Kidney (tissue), 14 donors: ENCODE data around the gene ZNF618. TPM values are rescaled to one million over a fixed set of nuclear protein-coding genes. Genes with fewer than 3 reads are reported as not detected.
"Not testable (repeated sequence)": the region's sequence is repeated elsewhere in the genome, so short reads cannot be mapped to it uniquely, and the experiment has no call there.

ENCODE experiments used
- DNase-seq, 5 donors: peaks; one replicate each; pipeline ENCODE4 v3.0.0-alpha.2; 2013 to 2020
- FAIRE-seq: peaks from 2 replicates; lab custom pipeline; 2012; peaks lifted over from hg19 to GRCh38; lab: Jason Lieb, UNC
- H3K27ac ChIP-seq, 2 donors: one replicate each; pipeline ENCODE4 v1.7.0; 2013; ENCODE audit warnings: low read depth in 2 of 2, low read length in 2 of 2, inconsistent platforms in 1 of 2
- H3K27me3 ChIP-seq: one replicate; pipeline ENCODE4 v1.7.1; 2013; ENCODE audit warnings: low read length, inconsistent platforms; ENCODE audit not compliant: control insufficient read depth, insufficient read depth
- H3K36me3 ChIP-seq, 3 donors: one replicate each; pipeline versions ENCODE4 v1.7.0 to v1.7.1; 2013; ENCODE audit warnings: low read length in 3 of 3, control low read depth in 1 of 3, inconsistent platforms in 1 of 3; ENCODE audit not compliant: insufficient read depth in 3 of 3, control insufficient read depth in 2 of 3
- H3K4me1 ChIP-seq, 3 donors: one replicate each; pipeline versions ENCODE4 v1.7.0 to v1.7.1; 2013; ENCODE audit warnings: low read length in 3 of 3, inconsistent platforms in 1 of 3, low read depth in 1 of 3; ENCODE audit not compliant: control insufficient read depth in 2 of 3, insufficient read depth in 2 of 3
- H3K4me3 ChIP-seq, 3 donors: one replicate each; pipeline versions ENCODE4 v1.7.0 to v1.8.1; 2013; ENCODE audit warnings: low read length in 3 of 3, control low read depth in 1 of 3, inconsistent platforms in 1 of 3
- H3K9ac ChIP-seq, 3 donors: one replicate each; pipeline versions ENCODE4 v1.7.0 to v1.7.1; 2013; ENCODE audit warnings: low read length in 3 of 3, control low read depth in 1 of 3, inconsistent platforms in 1 of 3
- H3K9me3 ChIP-seq, 3 donors: one replicate each; pipeline versions ENCODE4 v1.7.0 to v1.7.1; 2013; ENCODE audit warnings: low read length in 3 of 3, control low read depth in 1 of 3, inconsistent platforms in 1 of 3; ENCODE audit not compliant: control insufficient read depth in 2 of 3, insufficient read depth in 1 of 3
- intact Hi-C: fragments of 100-400 bp; cut with DNase I; formaldehyde crosslinking; loops from one replicate; pipeline ENCODE4 v1.11.1; 2022
- polyA plus RNA-seq: library from polyadenylated mRNA; stranded (reverse); fragments of 350-450 nt; fragmentation: Illumina TruSeq; extraction: RNeasy Lipid Tissue Mini Kit (QIAGEN cat#74804); gene quantifications from one replicate; pipeline ENCODE4 v1.2.3, GENCODE V29; 2014; ENCODE audit warnings: low read depth, low replicate concordance; ENCODE audit not compliant: insufficient read depth
- total RNA-seq: library from RNA; stranded (reverse); fragmentation: NEBNext Ultra II Directional; extraction: Animal tissue kit (Norgen Biotek cat#: 25700); gene quantifications from one replicate; pipeline ENCODE4 v1.2.1, GENCODE V29; 2021
- TF ChIP-seq, protein P1 (sequence below): IDR thresholded peaks from 3 replicates; pipeline ENCODE4 v1.5.1; 2012; ENCODE audit warnings: mild to moderate bottlenecking, moderate library complexity, borderline replicate concordance; ENCODE audit not compliant: insufficient read depth; ENCODE audit errors: extremely low read depth
- donor health status: control.
- donor health status: control.
- donor health status: control.
- donor health status: control.
- donor health status: control.
- donor health status: DM: yes; HTN: yes; CAD: no.
- donor health status: Normal renal cell carcinoma (clear cell type).

Gene ZNF618
- total and polyA plus RNA-seq, 2 donors from 2014 or later = 5.6 to 31.9 TPM

DNA sequence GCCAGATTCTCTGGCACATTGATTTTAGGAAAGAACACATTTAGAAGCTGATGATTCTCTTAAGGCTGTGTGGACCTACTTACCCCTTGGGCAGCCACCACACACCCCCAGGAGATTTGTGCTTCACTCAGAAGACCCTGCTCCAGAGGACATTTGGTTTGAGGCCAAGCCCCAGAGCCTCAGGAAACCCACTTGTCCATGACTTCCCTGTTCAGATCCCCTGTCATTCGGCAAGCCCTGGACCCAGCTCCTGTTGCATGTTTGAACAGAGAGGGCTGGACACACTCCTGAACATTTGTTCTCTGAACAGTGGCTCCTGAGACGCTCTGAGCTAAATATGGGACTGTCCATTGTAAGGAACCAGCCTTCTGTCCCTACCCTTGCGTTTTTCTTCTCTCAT is 119.9 kb downstream of the ZNF618 start:
- intact Hi-C loops = loop anchor here (10.0 kb wide), 1 partner anchor 121 kb away; the partner anchor contains the start of gene ZNF618
- H3K4me1 ChIP-seq = peaks cover 0 to 52% (median 29%) of the 10 kb centered on the region in 3 donors
- FAIRE-seq (no peak), DNase-seq (peak in 1 of 5 donors; percentile 25)
- no peak overlapping the region for H3K4me3 ChIP-seq
- H3K9ac ChIP-seq = no peak overlapping the region
- H3K9me3 ChIP-seq = no peaks in the 10 kb centered on the region
- peaks cover 0 to 3% (median 2%) of the 10 kb centered on the region in 3 donors for H3K36me3 ChIP-seq
- H3K27ac ChIP-seq = no peak overlapping the region
- H3K27me3 ChIP-seq = no peaks in the 10 kb centered on the region
- TF ChIP-seq, protein P1, sequence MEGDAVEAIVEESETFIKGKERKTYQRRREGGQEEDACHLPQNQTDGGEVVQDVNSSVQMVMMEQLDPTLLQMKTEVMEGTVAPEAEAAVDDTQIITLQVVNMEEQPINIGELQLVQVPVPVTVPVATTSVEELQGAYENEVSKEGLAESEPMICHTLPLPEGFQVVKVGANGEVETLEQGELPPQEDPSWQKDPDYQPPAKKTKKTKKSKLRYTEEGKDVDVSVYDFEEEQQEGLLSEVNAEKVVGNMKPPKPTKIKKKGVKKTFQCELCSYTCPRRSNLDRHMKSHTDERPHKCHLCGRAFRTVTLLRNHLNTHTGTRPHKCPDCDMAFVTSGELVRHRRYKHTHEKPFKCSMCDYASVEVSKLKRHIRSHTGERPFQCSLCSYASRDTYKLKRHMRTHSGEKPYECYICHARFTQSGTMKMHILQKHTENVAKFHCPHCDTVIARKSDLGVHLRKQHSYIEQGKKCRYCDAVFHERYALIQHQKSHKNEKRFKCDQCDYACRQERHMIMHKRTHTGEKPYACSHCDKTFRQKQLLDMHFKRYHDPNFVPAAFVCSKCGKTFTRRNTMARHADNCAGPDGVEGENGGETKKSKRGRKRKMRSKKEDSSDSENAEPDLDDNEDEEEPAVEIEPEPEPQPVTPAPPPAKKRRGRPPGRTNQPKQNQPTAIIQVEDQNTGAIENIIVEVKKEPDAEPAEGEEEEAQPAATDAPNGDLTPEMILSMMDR = no peak

GRCh38 chr9:113996531-113997001 is 120.5 kb downstream of the ZNF618 start:
- Histone ChIP-seq H3K9me3 (no peaks in the 10 kb centered on the region), H3K27ac (no peak overlapping the region), H3K4me3 (no peak overlapping the region), H3K36me3 (peaks cover 0 to 3% (median 2%) of the 10 kb centered on the region in 3 donors), H3K4me1 (peaks cover 0 to 50% (median 23%) of the 10 kb centered on the region in 3 donors), H3K9ac (no peak overlapping the region), H3K27me3 (no peaks in the 10 kb centered on the region)
- DNase-seq = peak in 2 of 5 donors; percentile 10 to 21
- TF ChIP-seq, protein P1 = no peak
- intact Hi-C loops = loop anchor here (10.0 kb wide), 1 partner anchor 122 kb away; the partner anchor contains the start of gene ZNF618
- no peak for FAIRE-seq

GRCh38 chr9:113997064-113997463 is 121.0 kb downstream of the ZNF618 start:
- H3K27ac ChIP-seq, H3K9me3 ChIP-seq, H3K9ac ChIP-seq, DNase-seq, H3K4me3 ChIP-seq, H3K27me3 ChIP-seq, FAIRE-seq, H3K36me3 ChIP-seq: not testable (repeated sequence)
- peaks cover 0 to 45% (median 19%) of the 10 kb centered on the region in 3 donors for H3K4me1 ChIP-seq
- intact Hi-C loops = loop anchor here (10.0 kb wide), 1 partner anchor 122 kb away; the partner anchor contains the start of gene ZNF618

DNA sequence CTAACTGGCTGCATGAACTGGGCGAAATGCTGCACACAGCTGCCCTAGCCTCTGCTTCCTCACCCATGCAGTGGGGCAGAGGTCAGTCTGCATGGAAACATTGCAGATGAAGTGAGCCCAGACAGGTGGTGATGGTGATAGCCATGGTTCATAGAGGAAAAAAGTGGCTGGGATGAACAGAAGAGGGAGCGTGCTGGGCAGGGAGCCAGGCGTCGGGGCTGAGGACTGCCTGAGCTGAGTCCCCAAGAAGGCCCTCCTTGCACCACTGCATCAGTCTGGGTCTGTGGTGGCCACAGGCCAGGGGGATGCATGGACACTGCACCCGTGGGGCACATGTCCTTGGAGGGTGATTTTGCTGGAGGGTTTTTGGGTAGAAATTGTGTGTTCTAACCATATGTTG is 121.5 kb downstream of the ZNF618 start:
- intact Hi-C loops = loop anchor here (10.0 kb wide), 1 partner anchor 123 kb away; the partner anchor contains the start of gene ZNF618

More for the DNA sequence above, 121.5 kb downstream of the ZNF618 start:
- H3K9ac ChIP-seq = no peak overlapping the region
- peaks cover 2 to 10% (median 7%) of the 10 kb centered on the region in 3 donors for H3K36me3 ChIP-seq
- TF ChIP-seq, protein P1 = no peak
- H3K27ac ChIP-seq = no peak overlapping the region
- H3K27me3 ChIP-seq = no peaks in the 10 kb centered on the region
- no peak overlapping the region for H3K4me3 ChIP-seq
- peak in 2 of 5 donors; percentile 22 to 60 for DNase-seq
- FAIRE-seq = no peak
- no peaks in the 10 kb centered on the region for H3K9me3 ChIP-seq
- peaks cover 0 to 40% (median 19%) of the 10 kb centered on the region in 3 donors for H3K4me1 ChIP-seq
